Ectodermal cell (in vitro differentiated cells): Measurements from ENCODE around the gene IFI30.

Experiments used
- H3K27ac ChIP-seq: 2 replicates; pipeline ENCODE4 v1.7.0; 2013; ENCODE audit warnings: mild to moderate bottlenecking, low read depth, low read length; ENCODE audit not compliant: insufficient read depth, poor library complexity, severe bottlenecking
- H3K27me3 ChIP-seq: 2 replicates; pipeline ENCODE4 v1.7.0; 2013; ENCODE audit warnings: mild to moderate bottlenecking, low read length; ENCODE audit not compliant: insufficient read depth, control insufficient read depth, poor library complexity, severe bottlenecking
- H3K36me3 ChIP-seq: one replicate; pipeline ENCODE4 v1.7.0; 2013; ENCODE audit warnings: low read length; ENCODE audit not compliant: control insufficient read depth, insufficient read depth
- H3K4me1 ChIP-seq: one replicate; pipeline ENCODE4 v1.7.0; 2013; ENCODE audit warnings: low read length; ENCODE audit not compliant: control insufficient read depth, insufficient read depth
- H3K4me3 ChIP-seq: 2 replicates; pipeline ENCODE4 v1.7.0; 2013; ENCODE audit warnings: low read depth, low read length, control low read depth; ENCODE audit not compliant: insufficient read depth
- H3K9me3 ChIP-seq: 2 replicates; pipeline ENCODE4 v1.7.0; 2013; ENCODE audit warnings: mild to moderate bottlenecking, low read length, moderate library complexity; ENCODE audit not compliant: control insufficient read depth
- WGBS, 2 experiments: methylation state at CpG; one replicate each; pipeline ENCODE4 v1.1.7; 2013; ENCODE audit warnings: missing lambda C conversion rate in 2 of 2; 5-methylcytosine and 5-hydroxymethylcytosine counted together

The IFI30 gene

GRCh38 chr19:18211683-18212082 is 38.1 kb downstream of the IFI30 start:
- Histone ChIP-seq H3K9me3 (no peaks in the 10 kb centered on the region), H3K4me1 (no peaks in the 10 kb centered on the region), H3K4me3 (no peak overlapping the region), H3K27me3 (no peaks in the 10 kb centered on the region), H3K27ac (no peak overlapping the region), H3K36me3 (no peaks in the 10 kb centered on the region)
- WGBS, 2 experiments = 94% methylated on average over 14 of the region's 14 CpGs

- H3K36me3 ChIP-seq = no peaks in the 10 kb centered on the region
- H3K27ac ChIP-seq = no peak overlapping the region
- no peaks in the 10 kb centered on the region for H3K9me3 ChIP-seq
Measured at GRCh38 chr19:18214779-18215433, 41.3 kb downstream of the IFI30 start.

GRCh38 chr19:18216789-18217188 is 43.2 kb downstream of the IFI30 start:
- no peaks in the 10 kb centered on the region for H3K9me3 ChIP-seq
- no peaks in the 10 kb centered on the region for H3K36me3 ChIP-seq
- no peak overlapping the region for H3K4me3 ChIP-seq
- no peaks in the 10 kb centered on the region for H3K4me1 ChIP-seq
- no peak overlapping the region for H3K27ac ChIP-seq
- WGBS, 2 experiments = 89 to 93% methylated on average over 8 of the region's 8 CpGs
- peaks cover 12% of the 10 kb centered on the region for H3K27me3 ChIP-seq

More at GRCh38 chr19:18214779-18215433, 41.3 kb downstream of the IFI30 start:
- no peaks in the 10 kb centered on the region for H3K27me3 ChIP-seq
- no peaks in the 10 kb centered on the region for H3K4me1 ChIP-seq
- no peak overlapping the region for H3K4me3 ChIP-seq
- whole genome bisulfite sequencing, 2 experiments = 80 to 86% methylated on average over 7 of the region's 7 CpGs

DNA sequence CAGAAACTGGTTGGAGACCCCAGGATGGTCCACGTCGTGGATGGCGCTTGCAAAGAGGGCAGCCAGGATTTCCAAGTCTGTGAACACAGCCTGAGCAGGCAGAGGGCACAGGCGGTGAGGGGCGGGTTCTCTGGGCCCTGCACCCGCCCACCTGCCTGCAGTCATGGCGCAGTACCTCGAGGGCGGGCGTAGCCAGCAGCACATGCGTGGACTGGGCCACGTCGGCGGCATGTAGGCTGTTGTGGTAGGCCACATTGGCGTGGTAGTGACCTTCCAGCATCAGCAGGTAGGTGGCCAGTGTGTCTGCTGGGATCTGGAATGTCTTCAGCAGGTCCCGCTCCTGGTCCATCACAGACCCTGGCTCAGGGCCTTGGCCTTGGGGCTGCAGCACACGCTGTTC is 44.5 kb downstream of the IFI30 start:
- no peaks in the 10 kb centered on the region for H3K9me3 ChIP-seq
- no peak overlapping the region for H3K4me3 ChIP-seq
- no peaks in the 10 kb centered on the region for H3K36me3 ChIP-seq
- H3K27me3 ChIP-seq = peaks cover 12% of the 10 kb centered on the region
- no peaks in the 10 kb centered on the region for H3K4me1 ChIP-seq
- WGBS, 2 experiments = 92% methylated on average over 17 of the region's 17 CpGs
- no peak overlapping the region for H3K27ac ChIP-seq

DNA sequence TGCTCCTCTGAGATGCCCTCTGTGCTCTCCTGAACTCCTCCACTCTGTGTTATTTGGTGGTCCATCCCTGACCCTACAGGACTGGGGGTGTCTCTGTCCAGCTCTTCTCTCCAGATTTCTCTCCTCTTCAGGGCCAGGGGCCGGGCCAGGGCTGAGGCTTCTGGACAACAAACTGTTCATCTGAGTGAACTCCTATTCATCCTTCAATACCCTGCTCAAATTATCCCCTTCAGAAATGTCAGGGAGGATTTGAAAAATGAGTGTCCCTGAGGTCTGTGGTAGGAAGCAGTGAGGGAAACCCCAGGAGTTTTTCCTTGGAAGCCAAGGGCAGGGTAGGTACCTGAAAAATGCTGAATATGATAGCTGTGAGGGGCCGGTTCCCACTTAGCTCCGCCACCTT is 45.0 kb downstream of the IFI30 start:
- H3K36me3 ChIP-seq = no peaks in the 10 kb centered on the region
- peaks cover 12% of the 10 kb centered on the region for H3K27me3 ChIP-seq
- H3K4me1 ChIP-seq = no peaks in the 10 kb centered on the region
- no peaks in the 10 kb centered on the region for H3K9me3 ChIP-seq
- WGBS, 2 experiments = 78 to 80% methylated on average over 3 of the region's 3 CpGs
- no peak overlapping the region for H3K27ac ChIP-seq
- H3K4me3 ChIP-seq = no peak overlapping the region

GRCh38 chr19:18219911-18220631 is 46.5 kb downstream of the IFI30 start:
- WGBS, 2 experiments = 87 to 89% methylated on average over 28 of the region's 28 CpGs
- Histone ChIP-seq H3K27me3 (peaks cover 18% of the 10 kb centered on the region), H3K27ac (no peak overlapping the region), H3K9me3 (no peaks in the 10 kb centered on the region), H3K4me3 (no peak overlapping the region), H3K4me1 (no peaks in the 10 kb centered on the region), H3K36me3 (no peaks in the 10 kb centered on the region)

DNA sequence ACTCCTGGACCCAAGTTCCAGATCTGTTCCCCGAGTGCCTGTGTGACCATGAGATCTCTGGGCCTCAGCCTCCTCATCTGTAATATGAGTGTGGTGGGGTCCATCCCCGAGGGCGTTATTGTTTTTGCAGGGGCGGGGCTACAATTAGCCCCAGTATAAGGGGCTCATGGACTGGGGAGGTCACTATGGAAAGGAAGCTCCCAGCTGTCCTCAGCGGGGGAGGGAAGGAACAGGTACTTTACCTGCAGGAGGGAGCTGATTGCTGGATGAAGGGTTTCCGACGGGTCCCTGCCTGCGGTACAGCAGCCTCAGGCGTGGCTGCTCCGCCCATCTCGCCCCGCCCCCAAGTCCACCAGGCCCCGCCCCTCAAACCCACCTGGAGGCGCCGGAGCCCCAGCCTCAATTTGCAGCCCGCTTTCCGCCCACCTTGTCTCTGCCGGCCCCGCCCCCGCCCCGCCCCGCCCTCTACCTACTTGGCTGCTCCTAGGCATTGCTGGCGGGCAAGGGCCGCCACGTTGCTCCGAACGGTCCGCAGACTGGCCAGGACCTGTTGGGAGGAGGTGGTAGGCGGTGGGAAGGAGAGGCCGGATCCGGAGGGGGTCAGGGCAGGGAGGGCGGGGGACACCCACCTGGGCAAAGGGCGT is 47.1 kb downstream of the IFI30 start:
- Histone ChIP-seq H3K27ac (no peak overlapping the region), H3K9me3 (no peaks in the 10 kb centered on the region), H3K4me1 (peaks cover 2% of the 10 kb centered on the region), H3K4me3 (no peak overlapping the region), H3K36me3 (no peaks in the 10 kb centered on the region), H3K27me3 (peaks cover 25% of the 10 kb centered on the region)
- 13 to 18% methylated on average over 33 of the region's 33 CpGs for WGBS, 2 experiments

DNA sequence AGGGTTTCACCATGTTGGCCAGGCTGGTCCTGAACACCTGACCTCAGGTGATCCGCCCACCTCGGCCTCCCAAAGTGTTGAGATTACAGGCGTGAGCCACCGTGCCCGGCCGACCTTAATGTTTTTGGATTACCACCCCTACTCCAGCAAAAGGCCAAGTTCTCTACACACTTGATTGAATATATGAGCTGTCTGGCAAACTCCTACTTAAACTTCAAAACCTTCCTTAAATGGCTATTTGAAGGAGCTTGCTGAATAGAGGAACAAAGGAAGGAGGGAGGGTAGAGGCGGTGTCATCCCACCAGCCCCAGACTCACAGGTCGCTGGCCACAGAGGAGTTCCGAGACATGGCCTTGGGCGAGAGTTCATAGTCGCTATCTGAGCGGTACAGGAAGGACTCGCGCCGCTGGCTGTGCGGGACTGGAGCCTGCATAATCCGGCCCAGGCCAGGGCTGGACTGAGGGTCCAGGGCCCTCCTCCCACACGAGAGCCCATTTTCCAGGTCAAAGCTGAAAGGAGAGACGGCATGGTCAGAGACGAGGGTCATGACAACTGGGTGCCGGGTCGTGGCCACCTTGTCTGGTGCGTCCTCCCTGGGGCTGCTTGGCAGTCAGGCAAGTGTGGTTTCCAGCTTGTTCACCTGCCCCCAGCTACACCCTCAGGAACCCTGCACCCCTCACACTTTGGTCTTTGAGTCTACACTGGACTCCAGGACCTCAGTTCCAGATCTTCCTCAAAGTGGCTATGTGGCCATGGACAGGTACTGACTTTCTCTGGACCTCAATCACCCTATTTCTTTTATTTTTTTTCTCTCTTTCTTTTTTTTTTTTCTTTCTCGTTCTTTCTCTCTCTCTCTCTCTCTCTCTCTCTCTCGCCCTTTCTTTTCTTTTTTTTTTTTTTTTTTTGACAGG is 48.5 kb downstream of the IFI30 start:
- peaks cover 38% of the 10 kb centered on the region for H3K27me3 ChIP-seq
- H3K9me3 ChIP-seq = no peaks in the 10 kb centered on the region
- peaks cover 4% of the 10 kb centered on the region for H3K4me1 ChIP-seq
- WGBS, 2 experiments = 92 to 95% methylated on average over 25 of the region's 25 CpGs
- no peaks in the 10 kb centered on the region for H3K36me3 ChIP-seq
- H3K27ac ChIP-seq = no peak overlapping the region
- H3K4me3 ChIP-seq = no peak overlapping the region

DNA sequence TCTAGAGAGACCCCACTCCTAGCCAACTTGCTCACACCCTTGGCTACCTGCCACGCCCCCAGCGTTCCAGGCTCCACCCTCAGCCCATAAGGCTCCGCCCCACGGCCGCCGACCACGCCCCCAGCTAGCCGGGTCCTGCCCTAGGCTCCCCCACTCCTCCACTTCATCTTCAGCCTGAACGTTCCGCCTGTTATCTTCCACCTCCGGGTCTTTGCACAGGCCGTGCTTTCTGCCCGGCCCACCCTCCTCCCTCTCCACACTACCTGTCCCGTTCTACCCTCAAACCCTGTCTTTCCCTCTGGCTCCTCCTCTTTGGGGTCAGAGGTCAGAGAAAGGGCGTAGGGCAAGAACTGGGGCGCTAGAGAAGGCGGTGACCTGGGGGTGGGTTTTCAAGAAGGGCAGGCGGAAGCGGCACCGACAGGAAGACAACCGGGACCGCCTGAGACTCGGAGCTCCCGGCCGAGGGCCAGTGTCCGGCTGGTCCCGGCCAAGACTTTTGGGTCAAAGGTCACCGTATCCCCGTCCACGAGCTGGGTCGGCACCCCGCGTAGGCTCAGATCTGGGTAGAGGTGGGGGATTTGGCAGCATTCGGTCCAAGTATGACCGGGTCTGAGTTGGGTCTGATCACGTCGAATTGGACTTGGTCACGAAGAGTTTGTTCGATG is 50.4 kb downstream of the IFI30 start:
- Histone ChIP-seq H3K4me1 (peaks cover 4% of the 10 kb centered on the region), H3K9me3 (no peaks in the 10 kb centered on the region), H3K27ac (peak overlapping the region; percentile 46), H3K27me3 (peaks cover 44% of the 10 kb centered on the region), H3K4me3 (peak overlapping the region; percentile 72), H3K36me3 (no peaks in the 10 kb centered on the region)
- WGBS, 2 experiments = 2 to 4% methylated on average over 39 of the region's 39 CpGs
